22Rv1 (cell line): ENCODE results near the gene CEL.

Experiments used
- H3K27ac ChIP-seq: fragments of 450-650 bp; 2 replicates; pipeline ENCODE4 v1.5.1; 2017
- CTCF ChIP-seq: fragments of 450-650 bp; IDR thresholded peaks from 2 replicates; pipeline ENCODE4 v1.5.1; 2017; ENCODE audit warnings: mild to moderate bottlenecking
- ZFX ChIP-seq: fragments of 450-650 bp; IDR thresholded peaks from 2 replicates; pipeline ENCODE4 v1.6.1; 2017; ENCODE audit warnings: antibody characterized with exemption, borderline replicate concordance

Gene CEL

GRCh38 chr9:133109931-133110650, 48.3 kb downstream of the CEL start:
- TF ChIP-seq CTCF = no peak
- TF ChIP-seq ZFX = no peak
- no peak overlapping the region for H3K27ac ChIP-seq

- TF ChIP-seq CTCF = no peak
- TF ChIP-seq ZFX = no peak
- no peak overlapping the region for H3K27ac ChIP-seq
These were observed 50.3 kb downstream of the CEL start for GRCh38 chr9:133111808-133112662.

GRCh38 chr9:133112663-133113026, 50.9 kb downstream of the CEL start:
- TF ChIP-seq ZFX = no peak
- TF ChIP-seq CTCF = no peak
- H3K27ac ChIP-seq = no peak overlapping the region

- no peak overlapping the region for H3K27ac ChIP-seq
- TF ChIP-seq CTCF (no peak), ZFX (no peak)
These were observed 51.6 kb downstream of the CEL start for GRCh38 chr9:133113163-133113948.

- H3K27ac ChIP-seq = peak overlapping the region; percentile 42
- no peak for TF ChIP-seq CTCF
- TF ChIP-seq ZFX = no peak
These were observed 52.4 kb downstream of the CEL start for GRCh38 chr9:133113949-133114885.

GRCh38 chr9:133114886-133115603, 53.3 kb downstream of the CEL start:
- TF ChIP-seq CTCF = no peak
- no peak for TF ChIP-seq ZFX
- peak overlapping the region; percentile 42 for H3K27ac ChIP-seq
